Astrocyte (in vitro differentiated cells and primary cell): ENCODE results near the gene LRRC15. TPM values are rescaled to one million over a fixed set of nuclear protein-coding genes. Genes with fewer than 3 reads are reported as not detected.

Experiments used
- DNase-seq: peaks from one replicate; pipeline ENCODE4 v3.0.0-alpha.2; 2010; ENCODE audit warnings: low read depth
- FAIRE-seq: peaks from 2 replicates; lab custom pipeline; 2011; peaks lifted over from hg19 to GRCh38; lab: Jason Lieb, UNC
- H2AFZ ChIP-seq: 2 replicates; pipeline ENCODE4 v1.6.0; 2012; ENCODE audit warnings: low read depth, low read length, inconsistent platforms
- H3K27ac ChIP-seq: 2 replicates; pipeline ENCODE4 v1.5.1; 2011; ENCODE audit warnings: low read depth, low read length, inconsistent platforms
- H3K27me3 ChIP-seq: 2 replicates; pipeline ENCODE4 v1.6.0; 2011; ENCODE audit warnings: low read length, inconsistent platforms; ENCODE audit not compliant: insufficient read depth
- H3K36me3 ChIP-seq: 2 replicates; pipeline ENCODE4 v1.5.1; 2011; ENCODE audit warnings: low read length, inconsistent platforms; ENCODE audit not compliant: insufficient read depth
- H3K4me1 ChIP-seq: 2 replicates; pipeline ENCODE4 v1.5.1; 2011; ENCODE audit warnings: low read length, inconsistent platforms; ENCODE audit not compliant: insufficient read depth
- H3K4me2 ChIP-seq: 2 replicates; pipeline ENCODE4 v1.6.0; 2012; ENCODE audit warnings: low read length, inconsistent platforms
- H3K4me3 ChIP-seq: 2 replicates; pipeline ENCODE4 v1.5.1; 2011; ENCODE audit warnings: low read depth, mild to moderate bottlenecking, low read length, inconsistent platforms; ENCODE audit not compliant: insufficient read depth
- H3K79me2 ChIP-seq: 2 replicates; pipeline ENCODE4 v1.6.0; 2012; ENCODE audit warnings: mild to moderate bottlenecking, low read length, inconsistent platforms; ENCODE audit not compliant: insufficient read depth
- H3K9ac ChIP-seq: 2 replicates; pipeline ENCODE4 v1.6.0; 2012; ENCODE audit warnings: mild to moderate bottlenecking, low read length, inconsistent platforms
- H3K9me3 ChIP-seq: 2 replicates; pipeline ENCODE4 v1.5.1; 2012; ENCODE audit warnings: low read depth, mild to moderate bottlenecking, low read length, inconsistent platforms; ENCODE audit not compliant: insufficient read depth
- H4K20me1 ChIP-seq: 2 replicates; pipeline ENCODE4 v1.6.0; 2012; ENCODE audit warnings: low read length, inconsistent platforms; ENCODE audit not compliant: insufficient read depth
- H3K27ac Mint-ChIP-seq: one replicate; pipeline ENCODE4 v1.8.0; 2021; ENCODE audit warnings: mild to moderate bottlenecking, mixed read lengths; ENCODE audit not compliant: unreplicated experiment
- H3K27me3 Mint-ChIP-seq: one replicate; pipeline ENCODE4 v1.8.0; 2021; ENCODE audit warnings: low read depth, mixed read lengths; ENCODE audit not compliant: unreplicated experiment
- H3K36me3 Mint-ChIP-seq: one replicate; pipeline ENCODE4 v1.8.0; 2021; ENCODE audit warnings: low read depth, mixed read lengths; ENCODE audit not compliant: unreplicated experiment
- H3K4me1 Mint-ChIP-seq: one replicate; pipeline ENCODE4 v1.8.0; 2021; ENCODE audit warnings: low read depth, mixed read lengths; ENCODE audit not compliant: unreplicated experiment
- H3K4me3 Mint-ChIP-seq: one replicate; pipeline ENCODE4 v1.8.0; 2021; ENCODE audit warnings: mild to moderate bottlenecking, moderate library complexity, mixed read lengths; ENCODE audit not compliant: unreplicated experiment
- H3K9me3 Mint-ChIP-seq: one replicate; pipeline ENCODE4 v1.8.0; 2021; ENCODE audit warnings: mild to moderate bottlenecking, mixed read lengths; ENCODE audit not compliant: unreplicated experiment
- EZH2 ChIP-seq: IDR thresholded peaks from 2 replicates; pipeline ENCODE4 v1.6.1; 2012; ENCODE audit warnings: mild to moderate bottlenecking, low read length, inconsistent platforms; ENCODE audit not compliant: insufficient read depth
- total RNA-seq: library from RNA; stranded (reverse); gene quantifications from 2 replicates; pipeline ENCODE4 v1.2.1, GENCODE V29; 2021
- TF ChIP-seq, protein P1 (sequence below): IDR thresholded peaks from 2 replicates; pipeline ENCODE4 v1.5.1; 2011; ENCODE audit warnings: low read depth, mild to moderate bottlenecking, inconsistent platforms, low read length, moderate library complexity; ENCODE audit not compliant: insufficient read depth

The LRRC15 gene
- total RNA-seq, 1 donor from 2014 or later: 1.4 TPM

- no peaks in the 10 kb centered on the region for H3K4me1 ChIP-seq
- peaks cover 5% of the 10 kb centered on the region for H3K27me3 ChIP-seq
- TF ChIP-seq, protein P1, sequence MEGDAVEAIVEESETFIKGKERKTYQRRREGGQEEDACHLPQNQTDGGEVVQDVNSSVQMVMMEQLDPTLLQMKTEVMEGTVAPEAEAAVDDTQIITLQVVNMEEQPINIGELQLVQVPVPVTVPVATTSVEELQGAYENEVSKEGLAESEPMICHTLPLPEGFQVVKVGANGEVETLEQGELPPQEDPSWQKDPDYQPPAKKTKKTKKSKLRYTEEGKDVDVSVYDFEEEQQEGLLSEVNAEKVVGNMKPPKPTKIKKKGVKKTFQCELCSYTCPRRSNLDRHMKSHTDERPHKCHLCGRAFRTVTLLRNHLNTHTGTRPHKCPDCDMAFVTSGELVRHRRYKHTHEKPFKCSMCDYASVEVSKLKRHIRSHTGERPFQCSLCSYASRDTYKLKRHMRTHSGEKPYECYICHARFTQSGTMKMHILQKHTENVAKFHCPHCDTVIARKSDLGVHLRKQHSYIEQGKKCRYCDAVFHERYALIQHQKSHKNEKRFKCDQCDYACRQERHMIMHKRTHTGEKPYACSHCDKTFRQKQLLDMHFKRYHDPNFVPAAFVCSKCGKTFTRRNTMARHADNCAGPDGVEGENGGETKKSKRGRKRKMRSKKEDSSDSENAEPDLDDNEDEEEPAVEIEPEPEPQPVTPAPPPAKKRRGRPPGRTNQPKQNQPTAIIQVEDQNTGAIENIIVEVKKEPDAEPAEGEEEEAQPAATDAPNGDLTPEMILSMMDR: no peak
- no peak for TF ChIP-seq EZH2
- no peak overlapping the region for H3K27ac ChIP-seq
- no peaks in the 10 kb centered on the region for H3K36me3 ChIP-seq
- no peak overlapping the region for H3K4me2 ChIP-seq
- DNase-seq: no peak
- Mint-ChIP-seq H3K4me3 (no peak overlapping the region), H3K4me1 (peaks cover 1% of the 10 kb centered on the region), H3K27ac (no peak overlapping the region), H3K27me3 (peaks cover 51% of the 10 kb centered on the region), H3K36me3 (no peaks in the 10 kb centered on the region), H3K9me3 (no peaks in the 10 kb centered on the region)
- H4K20me1 ChIP-seq: no peaks in the 10 kb centered on the region
- FAIRE-seq: no peak
- H3K4me3 ChIP-seq: no peak overlapping the region
- no peaks in the 10 kb centered on the region for H3K79me2 ChIP-seq
- H2AFZ ChIP-seq: no peak overlapping the region
- H3K9me3 ChIP-seq: no peaks in the 10 kb centered on the region
- H3K9ac ChIP-seq: no peak overlapping the region
Measured at GRCh38 chr3:194340757-194341400, 28.7 kb downstream of the LRRC15 start.

DNA sequence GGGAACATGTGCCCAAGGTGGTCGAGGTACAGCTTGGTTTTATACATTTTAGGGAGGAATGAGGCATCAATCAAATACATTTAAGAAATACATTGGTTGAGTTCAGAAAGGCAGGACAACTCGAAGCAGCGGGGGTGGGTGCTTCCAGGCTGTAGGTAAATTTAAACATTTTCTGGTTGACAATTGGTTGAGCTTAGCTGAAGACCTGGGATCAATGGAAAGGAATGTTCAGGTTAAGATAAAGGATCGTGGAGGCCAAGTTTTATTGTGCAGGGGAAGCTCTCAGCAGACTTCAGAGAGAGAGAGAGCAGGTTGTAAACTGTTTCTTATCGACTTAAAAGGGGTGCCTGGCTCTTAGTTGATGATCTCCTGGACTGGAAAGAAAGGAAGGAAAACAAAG lies 29.7 kb downstream of the LRRC15 start:
- TF ChIP-seq, protein P1: no peak
- TF ChIP-seq EZH2: no peak
- peaks cover 5% of the 10 kb centered on the region for H3K27me3 ChIP-seq
- Mint-ChIP-seq H3K36me3 (no peaks in the 10 kb centered on the region), H3K4me3 (no peak overlapping the region), H3K27ac (no peak overlapping the region), H3K27me3 (peaks cover 45% of the 10 kb centered on the region), H3K4me1 (peaks cover 1% of the 10 kb centered on the region), H3K9me3 (no peaks in the 10 kb centered on the region)
- H2AFZ ChIP-seq: no peak overlapping the region
- no peak overlapping the region for H3K4me3 ChIP-seq
- no peaks in the 10 kb centered on the region for H4K20me1 ChIP-seq
- no peaks in the 10 kb centered on the region for H3K9me3 ChIP-seq
- no peaks in the 10 kb centered on the region for H3K4me1 ChIP-seq
- no peaks in the 10 kb centered on the region for H3K36me3 ChIP-seq
- DNase-seq: no peak
- H3K27ac ChIP-seq: no peak overlapping the region
- no peaks in the 10 kb centered on the region for H3K79me2 ChIP-seq
- H3K4me2 ChIP-seq: no peak overlapping the region
- no peak overlapping the region for H3K9ac ChIP-seq
- no peak for FAIRE-seq

DNA sequence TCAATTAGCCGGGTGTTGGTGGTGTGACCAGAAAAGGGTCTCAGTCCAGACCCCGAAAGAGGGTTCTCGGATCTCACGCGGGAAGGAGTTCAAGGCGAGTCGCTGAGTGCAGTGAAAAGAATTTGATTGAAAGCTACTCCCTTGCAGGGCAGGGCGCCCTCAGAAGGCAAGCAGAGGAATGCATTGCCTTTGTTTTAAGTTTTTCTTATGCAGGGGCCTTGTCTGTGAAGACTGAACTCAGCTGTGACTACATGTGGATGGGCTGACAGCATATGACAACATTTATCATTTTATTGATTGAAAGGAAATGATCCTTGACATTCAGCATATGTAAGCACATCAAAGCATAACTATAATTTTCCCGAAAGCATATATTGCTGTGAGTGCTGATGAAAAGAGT lies 30.2 kb downstream of the LRRC15 start:
- no peak overlapping the region for H2AFZ ChIP-seq
- H3K4me3 ChIP-seq: no peak overlapping the region
- H3K9ac ChIP-seq: no peak overlapping the region
- FAIRE-seq (no peak), DNase-seq (no peak)
- Mint-ChIP-seq H3K4me1 (peaks cover 1% of the 10 kb centered on the region), H3K27me3 (peaks cover 43% of the 10 kb centered on the region), H3K36me3 (no peaks in the 10 kb centered on the region), H3K4me3 (no peak overlapping the region), H3K27ac (no peak overlapping the region), H3K9me3 (no peaks in the 10 kb centered on the region)
- H3K36me3 ChIP-seq: no peaks in the 10 kb centered on the region
- H4K20me1 ChIP-seq: no peaks in the 10 kb centered on the region
- no peak overlapping the region for H3K27ac ChIP-seq
- no peak for TF ChIP-seq EZH2
- TF ChIP-seq, protein P1: no peak
- H3K79me2 ChIP-seq: no peaks in the 10 kb centered on the region
- peaks cover 5% of the 10 kb centered on the region for H3K27me3 ChIP-seq
- no peaks in the 10 kb centered on the region for H3K9me3 ChIP-seq
- H3K4me2 ChIP-seq: no peak overlapping the region
- H3K4me1 ChIP-seq: no peaks in the 10 kb centered on the region
